Measurements from ENCODE around the gene WNK2.
"Not testable (repeated sequence)": the region's sequence is repeated elsewhere in the genome, so short reads cannot be mapped to it uniquely, and the experiment has no call there.

Gene WNK2

DNA sequence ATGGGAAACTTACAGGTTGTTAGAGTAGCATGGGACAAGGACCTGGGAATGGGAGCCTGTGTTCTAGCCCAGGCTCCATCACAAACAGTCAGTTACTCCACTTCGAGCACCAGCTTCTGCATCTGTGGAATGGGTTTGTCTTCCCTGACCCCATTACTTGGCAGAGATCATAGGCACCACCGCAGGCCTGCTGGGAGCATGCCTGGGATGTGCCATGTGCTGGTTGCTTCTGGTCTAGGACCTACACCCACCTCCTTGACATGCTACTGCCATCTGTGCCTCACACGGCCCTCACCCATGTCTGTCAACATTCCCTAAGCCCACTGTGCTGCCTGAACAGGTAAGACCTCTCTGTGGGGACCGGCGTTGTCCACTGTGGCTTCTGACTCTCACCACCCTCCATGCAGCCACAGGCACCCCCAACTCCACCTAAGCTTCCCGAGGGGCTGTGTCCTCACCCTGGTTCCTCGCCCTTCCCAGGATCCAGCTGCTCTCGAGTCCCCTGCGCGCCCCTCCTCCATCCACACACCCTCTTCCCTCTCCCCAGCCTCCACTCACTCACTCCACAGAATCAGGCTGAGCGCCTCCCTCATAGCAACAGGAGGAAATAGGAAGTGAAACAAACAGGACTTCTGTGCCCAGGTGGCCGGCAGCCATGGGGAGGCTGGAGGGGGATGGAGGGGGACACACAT is 181.6 kb downstream of the WNK2 start:
- no peak overlapping the region for H4K91ac ChIP-seq (ENCODE audit: low read length)
- H3K79me1 ChIP-seq (replicated peaks; ENCODE audit: low read length, poor library complexity, severe bottlenecking), result no peaks in the 10 kb centered on the region
- no peaks in the 10 kb centered on the region for H3K36me3 ChIP-seq (ENCODE audit: control insufficient read depth in 1 of 2, insufficient read depth in 2 of 2, low read depth in 1 of 2, low read length in 2 of 2)
- no peak overlapping the region for H3K18ac ChIP-seq (ENCODE audit: low read depth in 1 of 2, low read length in 2 of 2)
- H2BK12ac ChIP-seq (ENCODE audit: low read length in 2 of 2), result no peak overlapping the region
- H4K8ac ChIP-seq (ENCODE audit: low read length), result no peak overlapping the region
- H2AFZ ChIP-seq (ENCODE audit: low read depth, low read length), result no peak overlapping the region
- peaks cover 6% of the 10 kb centered on the region for H3K9me3 ChIP-seq (ENCODE audit: control insufficient read depth, low read length)
- H2BK120ac ChIP-seq (ENCODE audit: low read depth, low read length), result no peak overlapping the region
- H2BK15ac ChIP-seq (ENCODE audit: low read depth, poor library complexity, severe bottlenecking), result no peak overlapping the region
- no peak overlapping the region for H3K23ac ChIP-seq (ENCODE audit: low read length in 2 of 2)
- WGBS, result 55% methylated on average over 12 of the region's 12 CpGs
- no peak overlapping the region for H2BK5ac ChIP-seq (ENCODE audit: low read depth, low read length, poor library complexity, severe bottlenecking)
- H3K4me1 ChIP-seq (ENCODE audit: control insufficient read depth, insufficient read depth, low read depth, low read length), result no peaks in the 10 kb centered on the region
- no peak overlapping the region for H3K4me2 ChIP-seq (ENCODE audit: low read length, poor library complexity, severe bottlenecking)
- DNase-seq, result no peak
- no peak overlapping the region for H3K27ac ChIP-seq (ENCODE audit: low read length, poor library complexity, severe bottlenecking)
- no peak overlapping the region for H3K4me3 ChIP-seq (ENCODE audit: insufficient read depth in 1 of 2, low read depth in 1 of 2, low read length in 2 of 2)
- no peak overlapping the region for H3K9ac ChIP-seq (ENCODE audit: low read length)
- peak overlapping the region in 1 of 2 experiments; percentile 42 for H3K14ac ChIP-seq (ENCODE audit: low read length in 2 of 2)
- H2AK5ac ChIP-seq (ENCODE audit: low read length, severe bottlenecking), result no peak overlapping the region
- H3K4ac ChIP-seq (ENCODE audit: low read depth in 1 of 2, low read length in 2 of 2), result no peak overlapping the region
- H3K27me3 ChIP-seq (ENCODE audit: control insufficient read depth in 1 of 2, insufficient read depth in 1 of 2, low read length in 2 of 2), result peaks cover 0 to 2% of the 10 kb centered on the region in 2 experiments

DNA sequence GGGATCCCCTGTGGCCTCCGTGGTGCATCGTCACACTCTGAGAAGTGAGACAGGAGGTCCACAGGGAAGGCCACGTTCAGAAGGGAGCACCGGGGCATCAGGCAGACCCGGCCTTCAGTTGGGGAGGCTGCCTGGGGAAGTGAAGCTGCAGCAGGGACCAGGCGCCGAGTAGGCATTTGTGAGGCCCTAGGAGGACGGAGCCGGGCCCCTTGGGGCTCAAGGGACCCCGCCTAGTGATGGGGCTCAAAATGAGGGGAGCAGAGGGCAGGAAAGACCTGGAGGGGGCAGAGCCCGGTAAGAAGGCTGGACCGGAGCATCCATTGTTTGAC is 182.1 kb downstream of the WNK2 start:
- H3K4me2 ChIP-seq (ENCODE audit: low read length, poor library complexity, severe bottlenecking), result no peak overlapping the region
- H2BK12ac ChIP-seq (ENCODE audit: low read length in 2 of 2), result no peak overlapping the region
- H2BK5ac ChIP-seq (ENCODE audit: low read depth, low read length, poor library complexity, severe bottlenecking), result no peak overlapping the region
- H3K18ac ChIP-seq (ENCODE audit: low read depth in 1 of 2, low read length in 2 of 2), result no peak overlapping the region
- H3K27ac ChIP-seq (ENCODE audit: low read length, poor library complexity, severe bottlenecking), result no peak overlapping the region
- no peak overlapping the region for H2AFZ ChIP-seq (ENCODE audit: low read depth, low read length)
- H3K36me3 ChIP-seq (ENCODE audit: control insufficient read depth in 1 of 2, insufficient read depth in 2 of 2, low read depth in 1 of 2, low read length in 2 of 2), result no peaks in the 10 kb centered on the region
- H3K4me3 ChIP-seq (ENCODE audit: insufficient read depth in 1 of 2, low read depth in 1 of 2, low read length in 2 of 2), result no peak overlapping the region
- no peak overlapping the region for H2BK120ac ChIP-seq (ENCODE audit: low read depth, low read length)
- H3K4me1 ChIP-seq (ENCODE audit: control insufficient read depth, insufficient read depth, low read depth, low read length), result no peaks in the 10 kb centered on the region
- H3K79me1 ChIP-seq (replicated peaks; ENCODE audit: low read length, poor library complexity, severe bottlenecking), result no peaks in the 10 kb centered on the region
- peaks cover 6% of the 10 kb centered on the region for H3K9me3 ChIP-seq (ENCODE audit: control insufficient read depth, low read length)
- H3K27me3 ChIP-seq (ENCODE audit: control insufficient read depth in 1 of 2, insufficient read depth in 1 of 2, low read length in 2 of 2), result peaks cover 0 to 6% of the 10 kb centered on the region in 2 experiments
- no peak overlapping the region for H2AK5ac ChIP-seq (ENCODE audit: low read length, severe bottlenecking)
- no peak overlapping the region for H3K23ac ChIP-seq (ENCODE audit: low read length in 2 of 2)
- H2BK15ac ChIP-seq (ENCODE audit: low read depth, poor library complexity, severe bottlenecking), result no peak overlapping the region
- H3K14ac ChIP-seq (ENCODE audit: low read length in 2 of 2), result peak overlapping the region in 1 of 2 experiments; percentile 42
- WGBS, result 68% methylated on average over 11 of the region's 12 CpGs
- H3K9ac ChIP-seq (ENCODE audit: low read length), result no peak overlapping the region
- DNase-seq, result no peak
- no peak overlapping the region for H3K4ac ChIP-seq (ENCODE audit: low read depth in 1 of 2, low read length in 2 of 2)
- no peak overlapping the region for H4K8ac ChIP-seq (ENCODE audit: low read length)
- no peak overlapping the region for H4K91ac ChIP-seq (ENCODE audit: low read length)

DNA sequence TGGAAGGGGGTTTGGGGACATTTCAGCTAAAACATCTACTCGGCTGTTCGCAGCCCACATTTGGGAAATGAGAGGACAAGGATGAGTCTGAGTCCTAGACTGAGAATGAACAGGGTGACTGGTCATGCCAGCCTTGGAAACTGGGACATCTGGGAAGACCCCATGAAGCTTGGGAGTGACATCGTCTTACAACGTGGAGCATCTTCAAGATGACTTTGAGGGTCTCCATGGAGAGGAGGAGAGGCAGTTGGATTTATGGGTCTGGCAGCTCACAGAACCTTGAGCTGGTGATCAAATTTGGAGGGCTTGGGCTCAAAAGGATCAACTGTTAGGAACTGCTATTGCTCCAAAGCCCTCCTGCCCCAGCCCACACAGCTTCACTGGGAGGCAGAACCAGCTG is 182.5 kb downstream of the WNK2 start:
- not testable (repeated sequence) for H2AFZ ChIP-seq (ENCODE audit: low read depth, low read length); H3K4ac ChIP-seq (ENCODE audit: low read depth in 1 of 2, low read length in 2 of 2); H3K27ac ChIP-seq (ENCODE audit: low read length, poor library complexity, severe bottlenecking); H3K9me3 ChIP-seq (ENCODE audit: control insufficient read depth, low read length); H3K79me1 ChIP-seq (replicated peaks; ENCODE audit: low read length, poor library complexity, severe bottlenecking); H2BK12ac ChIP-seq (ENCODE audit: low read length in 2 of 2); H3K18ac ChIP-seq (ENCODE audit: low read depth in 1 of 2, low read length in 2 of 2); H2BK5ac ChIP-seq (ENCODE audit: low read depth, low read length, poor library complexity, severe bottlenecking); DNase-seq; H4K8ac ChIP-seq (ENCODE audit: low read length); H2BK15ac ChIP-seq (ENCODE audit: low read depth, poor library complexity, severe bottlenecking); H3K27me3 ChIP-seq (ENCODE audit: control insufficient read depth in 1 of 2, insufficient read depth in 1 of 2, low read length in 2 of 2); H3K4me2 ChIP-seq (ENCODE audit: low read length, poor library complexity, severe bottlenecking); H2AK5ac ChIP-seq (ENCODE audit: low read length, severe bottlenecking); H3K4me3 ChIP-seq (ENCODE audit: insufficient read depth in 1 of 2, low read depth in 1 of 2, low read length in 2 of 2); H3K9ac ChIP-seq (ENCODE audit: low read length); H4K91ac ChIP-seq (ENCODE audit: low read length); H3K36me3 ChIP-seq (ENCODE audit: control insufficient read depth in 1 of 2, insufficient read depth in 2 of 2, low read depth in 1 of 2, low read length in 2 of 2); H2BK120ac ChIP-seq (ENCODE audit: low read depth, low read length); H3K4me1 ChIP-seq (ENCODE audit: control insufficient read depth, insufficient read depth, low read depth, low read length); H3K14ac ChIP-seq (ENCODE audit: low read length in 2 of 2); H3K23ac ChIP-seq (ENCODE audit: low read length in 2 of 2)
- WGBS, result 63% methylated on average over 3 of the region's 4 CpGs

DNA sequence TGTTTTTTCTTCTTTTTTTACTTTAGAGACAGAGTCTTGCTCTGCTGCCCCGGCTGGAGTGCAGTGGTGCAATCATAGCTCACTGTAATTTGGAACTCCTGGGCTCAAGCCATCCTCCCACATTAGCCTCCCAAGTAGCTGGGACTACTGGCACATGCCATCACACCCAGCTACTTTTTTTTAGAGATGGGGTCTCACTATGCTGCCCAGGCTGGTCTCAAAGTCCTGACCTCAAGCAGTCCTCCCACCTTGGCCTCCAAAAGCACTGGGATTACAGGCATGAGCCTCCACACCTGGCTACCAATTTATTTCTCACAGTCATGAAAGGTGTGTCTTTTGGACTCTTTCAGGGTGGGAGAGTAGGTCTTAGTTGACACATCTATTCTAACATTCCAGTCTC is 184.5 kb downstream of the WNK2 start:
- H3K4me3 ChIP-seq (ENCODE audit: insufficient read depth in 1 of 2, low read depth in 1 of 2, low read length in 2 of 2), result no peak overlapping the region
- no peak overlapping the region for H3K27ac ChIP-seq (ENCODE audit: low read length, poor library complexity, severe bottlenecking)
- H2BK15ac ChIP-seq (ENCODE audit: low read depth, poor library complexity, severe bottlenecking), result no peak overlapping the region
- no peak overlapping the region for H3K23ac ChIP-seq (ENCODE audit: low read length in 2 of 2)
- WGBS, result 46% methylated on average over 1 of the region's 1 CpG
- no peak overlapping the region for H2AFZ ChIP-seq (ENCODE audit: low read depth, low read length)
- no peaks in the 10 kb centered on the region for H3K4me1 ChIP-seq (ENCODE audit: control insufficient read depth, insufficient read depth, low read depth, low read length)
- no peak overlapping the region for H2BK5ac ChIP-seq (ENCODE audit: low read depth, low read length, poor library complexity, severe bottlenecking)
- no peak overlapping the region for H3K18ac ChIP-seq (ENCODE audit: low read depth in 1 of 2, low read length in 2 of 2)
- no peak overlapping the region for H3K4ac ChIP-seq (ENCODE audit: low read depth in 1 of 2, low read length in 2 of 2)
- no peaks in the 10 kb centered on the region for H3K36me3 ChIP-seq (ENCODE audit: control insufficient read depth in 1 of 2, insufficient read depth in 2 of 2, low read depth in 1 of 2, low read length in 2 of 2)
- H3K4me2 ChIP-seq (ENCODE audit: low read length, poor library complexity, severe bottlenecking), result no peak overlapping the region
- no peak overlapping the region for H2BK12ac ChIP-seq (ENCODE audit: low read length in 2 of 2)
- H3K27me3 ChIP-seq (ENCODE audit: control insufficient read depth in 1 of 2, insufficient read depth in 1 of 2, low read length in 2 of 2), result peaks cover 0 to 6% of the 10 kb centered on the region in 2 experiments
- no peak overlapping the region for H3K14ac ChIP-seq (ENCODE audit: low read length in 2 of 2)
- no peak overlapping the region for H3K9ac ChIP-seq (ENCODE audit: low read length)
- no peak overlapping the region for H4K91ac ChIP-seq (ENCODE audit: low read length)
- no peak for DNase-seq
- no peaks in the 10 kb centered on the region for H3K9me3 ChIP-seq (ENCODE audit: control insufficient read depth, low read length)
- H2BK120ac ChIP-seq (ENCODE audit: low read depth, low read length), result no peak overlapping the region
- H2AK5ac ChIP-seq (ENCODE audit: low read length, severe bottlenecking), result no peak overlapping the region
- no peak overlapping the region for H4K8ac ChIP-seq (ENCODE audit: low read length)
- no peaks in the 10 kb centered on the region for H3K79me1 ChIP-seq (replicated peaks; ENCODE audit: low read length, poor library complexity, severe bottlenecking)
